IPS DF 4.7 (cell line): Measurements from ENCODE around the gene TFCP2.

Source experiments
- DNase-seq: peaks from one replicate; pipeline ENCODE4 v3.0.0-alpha.2; 2013; ENCODE audit warnings: low spot score; ENCODE audit errors: extremely low read depth

Gene TFCP2

GRCh38 chr12:51156245-51156765 lies 16.6 kb downstream of the TFCP2 start:
- no peak for DNase-seq

- no peak for DNase-seq
Observed at GRCh38 chr12:51152953-51153352, 20.0 kb downstream of the TFCP2 start.

- no peak for DNase-seq
Observed at GRCh38 chr12:51150777-51151176, 22.2 kb downstream of the TFCP2 start.

GRCh38 chr12:51147309-51147708 lies 25.6 kb downstream of the TFCP2 start:
- DNase-seq = no peak

GRCh38 chr12:51139292-51139844 lies 33.6 kb downstream of the TFCP2 start:
- no peak for DNase-seq

GRCh38 chr12:51132693-51133092 lies 40.2 kb downstream of the TFCP2 start:
- no peak for DNase-seq

GRCh38 chr12:51131745-51132521 lies 41.0 kb downstream of the TFCP2 start:
- DNase-seq = no peak

- DNase-seq = no peak
Observed at GRCh38 chr12:51128919-51129318, 44.0 kb downstream of the TFCP2 start.

- DNase-seq = no peak
Observed at GRCh38 chr12:51127050-51127729, 45.7 kb downstream of the TFCP2 start.

GRCh38 chr12:51126297-51126696 lies 46.6 kb downstream of the TFCP2 start:
- no peak for DNase-seq

GRCh38 chr12:51124504-51124903 lies 48.4 kb downstream of the TFCP2 start:
- DNase-seq = no peak

GRCh38 chr12:51122844-51123243 lies 50.1 kb downstream of the TFCP2 start:
- no peak for DNase-seq

- no peak for DNase-seq
Observed at GRCh38 chr12:51118706-51119105, 54.2 kb downstream of the TFCP2 start.

- no peak for DNase-seq
Observed at GRCh38 chr12:51115533-51115932, 57.4 kb downstream of the TFCP2 start.

- no peak for DNase-seq
Observed at GRCh38 chr12:51108136-51108535, 64.8 kb downstream of the TFCP2 start.

- no peak for DNase-seq
Observed at GRCh38 chr12:51103977-51104376, 69.0 kb downstream of the TFCP2 start.

- DNase-seq = no peak
Observed at GRCh38 chr12:51098611-51099010, 74.3 kb downstream of the TFCP2 start.

- DNase-seq = no peak
Observed at GRCh38 chr12:51090705-51091229, 82.2 kb downstream of the TFCP2 start.

- no peak for DNase-seq
Observed at GRCh38 chr12:51087818-51088217, 85.1 kb downstream of the TFCP2 start.

GRCh38 chr12:51086933-51087332 lies 86.0 kb downstream of the TFCP2 start:
- no peak for DNase-seq

- no peak for DNase-seq
Observed at GRCh38 chr12:51085757-51086156, 87.2 kb downstream of the TFCP2 start.
